Gastrocnemius medialis (tissue), 4 donors: ENCODE results near the gene MALRD1. TPM values are rescaled to one million over a fixed set of nuclear protein-coding genes. Genes with fewer than 3 reads are reported as not detected.

Source experiments
- ATAC-seq, 2 donors: fragments of 150-250 bp; one replicate each; pipeline ENCODE4 v1.9.1; 2016
- DNase-seq, 2 donors: peaks; one replicate each; pipeline ENCODE4 v3.0.0-alpha.2; 2019
- H3K27ac ChIP-seq, 4 donors: fragments of 200-600 bp; sonication (generic); 1 replicate in 1 of 4; 2 replicates in 3 of 4; pipeline ENCODE4 v1.5.1; 2016 to 2018; ENCODE audit warnings: mild to moderate bottlenecking in 2 of 4, moderate library complexity in 1 of 4
- H3K27me3 ChIP-seq, 3 donors: fragments of 200-600 bp; sonication (generic) in 2 of 3; 1 replicate in 1 of 3; 2 replicates in 2 of 3; pipeline versions ENCODE4 v1.5.1 to v1.6.0; 2016 to 2019; ENCODE audit warnings: mild to moderate bottlenecking in 1 of 3, moderate library complexity in 1 of 3
- H3K36me3 ChIP-seq, 2 donors: fragments of 200-600 bp; sonication (generic) in 1 of 2; one replicate each; pipeline ENCODE4 v1.5.1; 2017 to 2018
- H3K4me1 ChIP-seq, 2 donors: fragments of 200-600 bp; sonication (generic) in 1 of 2; one replicate each; pipeline ENCODE4 v1.5.1; 2016 to 2017; ENCODE audit warnings: mild to moderate bottlenecking in 2 of 2
- H3K4me3 ChIP-seq, 4 donors: fragments of 200-600 bp; sonication (generic) in 3 of 4; 1 replicate in 1 of 4; 2 replicates in 3 of 4; pipeline ENCODE4 v1.5.1; 2016 to 2019; ENCODE audit warnings: mild to moderate bottlenecking in 2 of 4
- H3K9me3 ChIP-seq, 3 donors: fragments of 200-600 bp; sonication (generic) in 2 of 3; 1 replicate in 1 of 3; 2 replicates in 2 of 3; pipeline ENCODE4 v1.5.1; 2016 to 2019
- CTCF ChIP-seq, 5 experiments: fragments of 450-650 bp in 3 of 5; fragments of 200-600 bp in 2 of 5; sonication (generic) in 2 of 5; IDR thresholded peaks in 4 of 5; conservative IDR thresholded peaks in 1 of 5; 1 replicate in 4 of 5; 2 replicates in 1 of 5; pipeline ENCODE4 v1.5.1; 2016 to 2019; ENCODE audit warnings: antibody characterized with exemption in 5 of 5, mild to moderate bottlenecking in 3 of 5, moderate library complexity in 3 of 5
- POLR2A ChIP-seq, 2 donors: fragments of 450-650 bp; IDR thresholded peaks; one replicate each; pipeline ENCODE4 v1.6.1; 2017; ENCODE audit warnings: antibody characterized with exemption in 2 of 2, mild to moderate bottlenecking in 2 of 2, moderate library complexity in 2 of 2
- in situ Hi-C, 4 donors: fragments of 200-750 bp; cut with MboI; loops; one replicate each; pipeline versions ENCODE4 v1.15.0 to v1.8.0; 2017; ENCODE audit warnings: low sequenced_read_pairs in 4 of 4
- intact Hi-C: fragments of 100-400 bp; cut with DNase I; formaldehyde crosslinking; loops from one replicate; pipeline ENCODE4 v1.15.1; 2023; ENCODE audit warnings: low total_unique reads
- total RNA-seq, 4 donors: library from RNA; depleted of rRNA; stranded (reverse); fragments of >200 nt; gene quantifications; one replicate each; pipeline versions ENCODE4 v1.1.0 to v1.2.3, GENCODE V29; 2016

The MALRD1 gene
- under 1 TPM in 1 of 4 donors, not detected in 3; 0.75 TPM for total RNA-seq

GRCh38 chr10:19048489-19048888 lies at the start of gene MALRD1:
TSS of gene MALRD1 (plus strand) at chr10:19048801. CDS start at chr10:19048939, 138 bp downstream.
- no peaks in the 10 kb centered on the region for H3K36me3 ChIP-seq
- H3K4me1 ChIP-seq = no peaks in the 10 kb centered on the region
- ATAC-seq = no peak
- TF ChIP-seq CTCF (IDR thresholded peaks at IDR 0.05 in 4 of 5, conservative IDR thresholded peaks at IDR 0.05 in 1 of 5) = no peak
- TF ChIP-seq POLR2A (IDR thresholded peaks at IDR 0.05) = no peak
- no peak for DNase-seq
- H3K27me3 ChIP-seq = no peaks in the 10 kb centered on the region
- H3K27ac ChIP-seq = no peak within 1 kb of the TSS
- intact Hi-C loops = no loop called here
- H3K4me3 ChIP-seq = no peak within 1 kb of the TSS
- no peaks in the 10 kb centered on the region for H3K9me3 ChIP-seq
- in situ Hi-C loops = no loop called here

- H3K4me1 ChIP-seq = no peaks in the 10 kb centered on the region
- intact Hi-C loops (no loop called here), in situ Hi-C loops (no loop called here)
- H3K9me3 ChIP-seq = no peaks in the 10 kb centered on the region
- DNase-seq = no peak
- H3K36me3 ChIP-seq = no peaks in the 10 kb centered on the region
- no peak overlapping the region for H3K4me3 ChIP-seq
- TF ChIP-seq CTCF (IDR thresholded peaks at IDR 0.05 in 4 of 5, conservative IDR thresholded peaks at IDR 0.05 in 1 of 5) = no peak
- TF ChIP-seq POLR2A (IDR thresholded peaks at IDR 0.05) = no peak
- peak overlapping the region in 1 of 4 donors; percentile 37 for H3K27ac ChIP-seq
- peak; percentile 53 to 73 for ATAC-seq
- H3K27me3 ChIP-seq = no peaks in the 10 kb centered on the region
These were observed 45.3 kb upstream of the MALRD1 start for GRCh38 chr10:19003341-19003740.

GRCh38 chr10:19012111-19012510 lies 36.5 kb upstream of the MALRD1 start:
- Histone ChIP-seq H3K4me3 (no peak overlapping the region), H3K36me3 (no peaks in the 10 kb centered on the region), H3K9me3 (no peaks in the 10 kb centered on the region), H3K27ac (no peak overlapping the region), H3K27me3 (no peaks in the 10 kb centered on the region), H3K4me1 (no peaks in the 10 kb centered on the region)
- ATAC-seq = no peak
- TF ChIP-seq CTCF (IDR thresholded peaks at IDR 0.05 in 4 of 5, conservative IDR thresholded peaks at IDR 0.05 in 1 of 5) = no peak
- TF ChIP-seq POLR2A (IDR thresholded peaks at IDR 0.05) = no peak
- no peak for DNase-seq
- intact Hi-C loops (no loop called here), in situ Hi-C loops (no loop called here)

GRCh38 chr10:19014034-19014433 lies 34.6 kb upstream of the MALRD1 start:
- no peak for ATAC-seq
- in situ Hi-C loops = no loop called here
- TF ChIP-seq POLR2A (IDR thresholded peaks at IDR 0.05) (no peak), CTCF (IDR thresholded peaks at IDR 0.05 in 4 of 5, conservative IDR thresholded peaks at IDR 0.05 in 1 of 5) (no peak)

GRCh38 chr10:19014498-19014897 lies 34.1 kb upstream of the MALRD1 start:
- no peak overlapping the region for H3K4me3 ChIP-seq
- intact Hi-C loops (no loop called here), in situ Hi-C loops (no loop called here)
- TF ChIP-seq CTCF (IDR thresholded peaks at IDR 0.05 in 4 of 5, conservative IDR thresholded peaks at IDR 0.05 in 1 of 5) (no peak), POLR2A (IDR thresholded peaks at IDR 0.05) (no peak)
- H3K36me3 ChIP-seq = no peaks in the 10 kb centered on the region
- DNase-seq (no peak), ATAC-seq (no peak)
- no peaks in the 10 kb centered on the region for H3K27me3 ChIP-seq
- no peak overlapping the region for H3K27ac ChIP-seq
- H3K4me1 ChIP-seq = no peaks in the 10 kb centered on the region
- no peaks in the 10 kb centered on the region for H3K9me3 ChIP-seq

More at GRCh38 chr10:19014034-19014433, 34.6 kb upstream of the MALRD1 start:
- H3K27ac ChIP-seq = no peak overlapping the region
- H3K4me1 ChIP-seq = no peaks in the 10 kb centered on the region
- H3K4me3 ChIP-seq = no peak overlapping the region
- no peaks in the 10 kb centered on the region for H3K27me3 ChIP-seq
- DNase-seq = no peak
- H3K9me3 ChIP-seq = no peaks in the 10 kb centered on the region
- no peaks in the 10 kb centered on the region for H3K36me3 ChIP-seq
- intact Hi-C loops = no loop called here
